Fibroblast of pulmonary artery (primary cell): ENCODE results near the gene SLC13A2.

Experiments
- DNase-seq: peaks from one replicate; pipeline ENCODE4 v3.0.0-alpha.2; 2010; ENCODE audit warnings: low read depth
- H3K4me3 ChIP-seq: replicated peaks from 2 replicates; pipeline ENCODE4 v1.5.1; 2011; ENCODE audit warnings: low read depth, mild to moderate bottlenecking, control low read depth, low read length, moderate library complexity
- CTCF ChIP-seq: IDR thresholded peaks from 2 replicates; pipeline ENCODE4 v1.5.1; 2011; ENCODE audit warnings: mild to moderate bottlenecking, control low read depth, low read length, inconsistent platforms; ENCODE audit errors: missing control alignments

The SLC13A2 gene

DNA sequence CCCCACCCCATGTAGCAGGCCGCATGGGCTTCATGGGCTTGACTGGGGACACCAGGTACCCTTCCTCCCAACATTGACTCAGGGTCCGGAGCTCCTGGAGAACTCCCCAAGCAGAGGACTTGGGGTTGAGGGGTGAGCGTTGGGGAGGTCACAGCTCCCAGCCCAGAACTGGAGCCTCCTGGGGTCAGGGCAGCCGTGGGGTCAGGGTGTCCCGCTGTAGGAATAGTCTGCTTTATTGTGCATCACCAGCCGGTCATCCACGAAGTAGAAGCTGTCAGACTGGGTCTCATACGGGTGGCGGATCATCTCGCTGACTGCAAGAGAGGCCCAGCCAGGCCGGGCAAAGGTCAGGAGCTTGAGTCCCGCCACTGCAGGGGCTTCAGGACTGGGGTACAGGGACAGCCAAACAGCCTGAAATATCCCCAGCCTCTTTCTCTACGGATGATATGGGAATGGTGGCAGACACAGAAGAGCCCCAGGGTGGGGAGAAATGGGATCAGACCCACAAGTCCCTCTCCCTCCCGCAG, 73.7 kb downstream of the SLC13A2 start:
- DNase-seq, result no peak
- TF ChIP-seq CTCF, result no peak
- H3K4me3 ChIP-seq, result no peak overlapping the region
